Effector memory CD8-positive, alpha-beta T cell (primary cell): ENCODE measurements around the gene SLC24A4.

Source experiments
- ATAC-seq: fragments of 150-1000 bp; cut with Tn5 transposase; replicated peaks from 2 replicates; pipeline ENCODE4 v1.10.0; 2021; ENCODE audit warnings: mild to moderate bottlenecking, moderate library complexity
- DNase-seq, 3 experiments: peaks; one replicate each; pipeline ENCODE4 v3.0.0; 2021
- H3K27ac Mint-ChIP-seq, 2 donors: one replicate each; pipeline ENCODE4 v1.8.0; 2022; ENCODE audit warnings: mild to moderate bottlenecking in 2 of 2, mixed read lengths in 2 of 2, moderate library complexity in 2 of 2
- H3K27me3 Mint-ChIP-seq, 2 donors: one replicate each; pipeline ENCODE4 v1.8.0; 2022; ENCODE audit warnings: mixed read lengths in 2 of 2
- H3K36me3 Mint-ChIP-seq: one replicate; pipeline ENCODE4 v1.8.0; 2022; ENCODE audit warnings: mild to moderate bottlenecking, moderate library complexity, mixed read lengths; ENCODE audit not compliant: insufficient read depth
- H3K4me1 Mint-ChIP-seq, 2 donors: one replicate each; pipeline ENCODE4 v1.8.0; 2022; ENCODE audit warnings: low read depth in 2 of 2, mixed read lengths in 2 of 2
- H3K4me3 Mint-ChIP-seq, 2 donors: one replicate each; pipeline ENCODE4 v1.8.0; 2022; ENCODE audit warnings: mild to moderate bottlenecking in 2 of 2, mixed read lengths in 2 of 2, moderate library complexity in 2 of 2
- H3K9me3 Mint-ChIP-seq, 2 donors: one replicate each; pipeline ENCODE4 v1.8.0; 2022; ENCODE audit warnings: mixed read lengths in 2 of 2

SLC24A4 gene

DNA sequence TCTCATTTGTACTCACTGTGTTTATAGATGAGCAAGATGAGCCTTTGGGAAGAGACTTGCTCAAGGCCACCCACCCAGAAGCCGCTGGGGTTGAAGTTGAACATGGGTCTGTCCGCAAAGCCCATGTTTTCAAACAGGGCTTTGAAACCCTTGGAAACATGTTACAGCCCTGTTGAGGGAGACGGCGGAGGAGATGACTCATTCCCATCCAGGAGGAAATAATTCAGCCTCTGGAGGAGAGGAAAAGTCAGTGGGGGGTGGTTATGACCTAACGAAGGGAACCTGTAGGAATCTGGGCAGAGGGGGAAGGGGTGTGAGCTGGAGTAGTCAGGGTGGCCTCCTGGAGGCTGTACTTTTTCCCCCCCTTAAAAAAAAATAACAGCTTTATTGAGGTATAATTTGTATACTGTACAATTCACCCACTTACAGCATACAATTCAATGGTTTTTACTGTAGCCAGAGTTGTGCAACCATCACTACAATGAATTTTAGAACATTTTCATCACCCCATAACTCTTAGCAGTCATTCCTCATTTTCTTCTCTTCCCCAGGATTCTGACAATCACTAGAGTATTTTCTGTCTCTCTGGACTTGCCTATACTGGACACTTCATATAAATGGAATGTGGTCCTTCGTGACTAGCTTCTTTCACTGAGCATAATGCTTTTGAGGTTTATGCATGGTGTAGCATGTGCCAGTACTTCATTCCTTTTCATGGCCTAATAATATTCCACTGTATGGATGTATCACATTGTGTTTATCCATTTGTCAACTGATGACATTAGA, 188.7 kb downstream of the SLC24A4 start:
- peaks cover 35 to 41% of the 10 kb centered on the region in 2 donors for H3K4me1 Mint-ChIP-seq
- DNase-seq (no peak), ATAC-seq (no peak)
- no peaks in the 10 kb centered on the region for H3K9me3 Mint-ChIP-seq
- H3K27ac Mint-ChIP-seq: peak overlapping the region; percentile 92 to 99
- H3K27me3 Mint-ChIP-seq: no peaks in the 10 kb centered on the region
- peaks cover 5% of the 10 kb centered on the region for H3K36me3 Mint-ChIP-seq
- H3K4me3 Mint-ChIP-seq: no peak overlapping the region

DNA sequence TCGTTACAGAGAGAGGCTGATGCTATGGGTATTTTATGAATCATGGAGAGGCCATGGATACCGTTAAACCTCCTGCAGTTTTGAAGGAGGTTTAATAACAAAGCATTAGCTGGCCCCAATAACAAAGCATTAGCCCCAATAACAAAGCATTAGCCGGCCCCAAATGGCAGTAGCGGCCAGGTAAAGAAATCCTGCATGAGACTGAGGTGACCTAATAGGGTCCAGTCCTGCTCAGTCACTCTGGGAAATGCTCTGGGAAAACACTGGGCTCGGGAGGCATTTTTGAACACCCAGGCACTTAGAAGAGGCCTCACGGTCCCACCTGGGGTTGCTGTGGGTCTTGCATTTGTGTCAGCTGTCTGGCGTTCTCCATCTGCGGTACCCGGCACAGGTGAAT, 189.8 kb downstream of the SLC24A4 start:
- Mint-ChIP-seq H3K27ac (peak overlapping the region; percentile 92 to 99), H3K36me3 (peaks cover 5% of the 10 kb centered on the region), H3K4me1 (peaks cover 37 to 43% of the 10 kb centered on the region in 2 donors), H3K27me3 (no peaks in the 10 kb centered on the region), H3K9me3 (no peaks in the 10 kb centered on the region), H3K4me3 (peak overlapping the region; percentile 85)
- no peak for ATAC-seq
- no peak for DNase-seq

DNA sequence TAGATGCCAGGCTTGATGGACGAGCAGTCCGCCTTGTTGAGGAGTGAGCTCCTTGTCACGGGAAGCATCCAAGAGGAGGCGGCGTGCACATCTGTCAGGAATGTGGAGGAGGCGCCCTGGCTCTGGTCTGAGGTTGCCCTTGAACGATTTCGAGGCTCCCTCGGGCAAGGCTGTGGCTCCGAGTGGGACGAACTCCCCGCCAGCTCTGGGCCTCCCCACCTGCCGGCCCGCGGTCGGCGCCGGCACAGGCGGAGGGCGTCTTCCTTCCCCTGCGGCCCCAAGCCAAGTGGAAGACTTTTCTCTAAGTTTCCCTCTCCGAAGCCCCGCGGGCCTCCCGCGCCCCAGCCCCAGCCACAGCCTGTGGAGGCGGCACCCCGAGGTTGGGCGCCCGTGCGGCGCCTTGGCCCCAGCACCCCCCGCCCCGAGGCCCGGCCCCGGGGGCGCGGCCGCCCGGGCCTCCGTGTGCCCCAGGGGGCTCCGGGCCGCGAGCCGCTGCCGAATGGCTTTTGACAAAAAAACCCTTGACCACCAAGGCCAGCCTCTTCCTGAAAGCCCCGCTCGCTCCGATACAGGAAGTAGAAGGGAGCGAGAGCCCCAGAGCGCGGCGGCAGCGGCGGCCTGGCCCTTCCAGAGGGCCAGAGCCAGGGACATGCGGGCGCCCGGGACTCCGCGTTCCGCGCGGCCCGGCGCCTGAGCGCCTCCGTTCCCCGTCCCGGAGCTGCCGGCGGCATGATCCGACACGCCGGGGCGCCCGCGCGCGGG, 190.4 kb downstream of the SLC24A4 start, which contains the start of gene RIN3:
RIN3 (plus strand) TSS at position 578 of the 762 bp plus-strand sequence; CDS start at position 730, 152 bp downstream.
- Mint-ChIP-seq H3K36me3 (peaks cover 6% of the 10 kb centered on the region), H3K4me3 (peak within 1 kb of the TSS; percentile 85), H3K27ac (peak within 1 kb of the TSS; percentile 92 to 99), H3K9me3 (no peaks in the 10 kb centered on the region), H3K4me1 (peaks cover 43 to 48% of the 10 kb centered on the region in 2 donors), H3K27me3 (no peaks in the 10 kb centered on the region)
- DNase-seq: peak; percentile 40 to 43 (median 40)
- ATAC-seq: peak; percentile 70

DNA sequence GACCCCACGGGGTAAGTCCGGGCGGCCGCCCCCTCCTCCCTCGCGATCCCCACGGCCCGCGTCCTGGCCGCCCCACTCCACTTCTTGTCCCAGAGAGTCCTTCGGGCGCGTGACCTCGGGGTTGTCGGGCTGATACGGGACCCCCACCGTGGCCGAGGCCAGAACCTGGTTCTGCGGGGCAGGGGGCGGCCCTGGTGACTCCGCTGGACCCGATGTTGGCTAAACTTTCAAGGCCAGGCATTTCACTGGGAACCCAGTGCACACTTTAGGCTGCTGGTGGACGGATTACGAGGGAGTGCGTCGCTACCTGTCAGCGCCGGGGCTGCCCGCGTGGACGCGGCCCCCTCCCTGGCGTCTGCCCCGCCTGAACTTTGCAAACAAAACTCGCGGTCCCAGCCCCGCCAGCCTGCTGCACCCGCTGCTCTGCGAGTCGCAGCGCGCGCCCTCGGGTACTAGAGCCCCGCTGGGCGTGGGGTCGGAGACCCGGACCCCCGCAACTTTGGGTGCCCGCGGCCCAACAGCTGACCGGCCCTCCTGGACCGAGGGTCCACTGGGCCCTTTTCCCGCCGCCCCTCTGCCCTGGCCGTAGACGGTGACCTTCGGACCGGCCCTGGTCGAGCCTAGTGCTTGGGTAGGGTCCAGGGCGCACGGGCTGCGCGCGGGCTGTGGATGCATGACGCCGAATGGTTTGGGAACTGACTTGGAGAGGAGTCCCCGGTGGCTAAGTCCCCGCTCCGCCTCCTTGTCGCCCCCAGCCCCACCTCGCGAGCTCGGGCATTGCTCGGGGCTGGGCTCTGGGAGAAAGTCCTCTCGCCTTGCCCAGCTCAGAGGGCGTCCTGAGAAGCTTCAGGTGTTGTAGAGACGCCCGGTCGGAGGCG, 191.2 kb downstream of the SLC24A4 start:
- peak; percentile 37 to 43 (median 40) for DNase-seq
- H3K27me3 Mint-ChIP-seq: no peaks in the 10 kb centered on the region
- H3K36me3 Mint-ChIP-seq: peaks cover 10% of the 10 kb centered on the region
- peak; percentile 62 for ATAC-seq
- peak overlapping the region; percentile 85 for H3K4me3 Mint-ChIP-seq
- H3K9me3 Mint-ChIP-seq: no peaks in the 10 kb centered on the region
- peaks cover 51 to 56% of the 10 kb centered on the region in 2 donors for H3K4me1 Mint-ChIP-seq
- peak overlapping the region; percentile 92 to 99 for H3K27ac Mint-ChIP-seq

DNA sequence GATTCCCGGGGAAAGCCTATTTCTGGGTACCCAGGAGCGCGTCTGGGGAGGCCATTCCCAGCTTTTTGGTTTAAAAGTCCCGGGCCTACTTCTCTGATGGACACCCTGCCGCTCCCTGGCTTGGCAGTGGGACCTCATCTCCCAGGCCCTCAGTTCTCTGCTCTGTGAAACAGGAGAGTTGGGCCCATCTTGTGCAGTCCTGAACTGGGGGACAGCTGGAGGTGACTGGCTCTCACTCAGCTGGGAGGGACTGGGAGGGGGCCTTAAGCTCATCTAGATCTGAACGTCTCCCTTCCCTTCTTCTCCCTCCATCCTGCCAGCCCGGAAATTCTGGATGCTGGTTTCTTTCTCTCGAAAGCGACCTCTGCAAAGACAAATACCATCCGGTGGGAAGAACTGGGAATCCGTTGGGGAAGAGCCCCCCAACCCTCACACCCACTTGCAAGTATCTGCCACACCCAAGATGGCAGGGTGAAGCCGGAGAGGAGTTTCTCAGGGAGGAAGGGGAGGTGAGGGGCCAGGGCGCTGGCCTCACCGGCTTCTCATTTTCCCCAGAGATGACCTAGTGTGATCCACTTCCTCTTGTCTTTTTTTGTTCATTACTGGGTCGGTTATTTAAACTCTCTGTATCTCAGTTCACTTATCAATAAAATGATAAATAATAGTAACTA, 192.0 kb downstream of the SLC24A4 start:
- H3K36me3 Mint-ChIP-seq: peaks cover 11% of the 10 kb centered on the region
- H3K27me3 Mint-ChIP-seq: no peaks in the 10 kb centered on the region
- H3K27ac Mint-ChIP-seq: peak overlapping the region; percentile 92 to 99
- peak overlapping the region; percentile 85 for H3K4me3 Mint-ChIP-seq
- H3K4me1 Mint-ChIP-seq: peaks cover 58 to 63% of the 10 kb centered on the region in 2 donors
- no peaks in the 10 kb centered on the region for H3K9me3 Mint-ChIP-seq
- DNase-seq: no peak
- ATAC-seq: no peak

DNA sequence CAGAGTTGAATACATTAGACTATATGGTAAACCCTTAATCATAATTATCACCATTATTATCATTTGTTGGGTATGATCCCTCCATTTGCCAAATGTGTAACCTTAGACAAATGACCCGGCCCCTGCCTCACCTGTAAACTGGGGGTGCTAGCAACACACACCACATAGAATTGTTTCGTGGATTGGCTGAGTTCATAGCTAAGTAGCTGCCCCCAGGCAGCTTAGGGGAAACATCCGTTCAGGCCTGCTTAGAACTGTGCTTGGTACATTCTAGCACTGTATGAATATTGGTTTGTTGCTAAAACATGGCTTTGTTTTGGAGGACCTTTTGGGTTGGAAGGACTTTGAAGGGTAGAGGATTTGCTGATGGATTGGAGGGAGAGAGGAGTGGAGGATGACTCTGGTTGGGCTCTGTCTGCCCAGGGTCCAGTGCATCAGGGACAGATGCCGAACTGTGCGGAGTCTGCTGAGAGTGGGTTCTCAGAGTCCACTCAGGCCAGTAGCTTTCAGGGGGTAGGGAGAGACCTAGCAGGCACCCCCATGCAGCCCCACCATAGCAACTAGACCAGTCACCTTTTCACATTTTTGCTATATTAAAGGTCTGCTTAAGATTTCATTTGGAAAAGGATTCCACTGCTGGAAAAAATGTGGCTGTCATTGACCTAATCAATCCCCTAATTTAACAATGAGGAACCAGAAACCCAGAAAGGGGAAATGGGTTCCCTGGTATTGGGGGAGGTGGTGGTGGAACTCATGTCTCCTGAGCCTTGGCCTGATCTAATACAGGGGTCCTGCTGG, 192.8 kb downstream of the SLC24A4 start:
- no peaks in the 10 kb centered on the region for H3K9me3 Mint-ChIP-seq
- H3K4me3 Mint-ChIP-seq: peak overlapping the region; percentile 85
- peaks cover 64 to 69% of the 10 kb centered on the region in 2 donors for H3K4me1 Mint-ChIP-seq
- H3K27me3 Mint-ChIP-seq: no peaks in the 10 kb centered on the region
- peaks cover 11% of the 10 kb centered on the region for H3K36me3 Mint-ChIP-seq
- H3K27ac Mint-ChIP-seq: peak overlapping the region; percentile 92 to 99
- ATAC-seq (no peak), DNase-seq (no peak)

DNA sequence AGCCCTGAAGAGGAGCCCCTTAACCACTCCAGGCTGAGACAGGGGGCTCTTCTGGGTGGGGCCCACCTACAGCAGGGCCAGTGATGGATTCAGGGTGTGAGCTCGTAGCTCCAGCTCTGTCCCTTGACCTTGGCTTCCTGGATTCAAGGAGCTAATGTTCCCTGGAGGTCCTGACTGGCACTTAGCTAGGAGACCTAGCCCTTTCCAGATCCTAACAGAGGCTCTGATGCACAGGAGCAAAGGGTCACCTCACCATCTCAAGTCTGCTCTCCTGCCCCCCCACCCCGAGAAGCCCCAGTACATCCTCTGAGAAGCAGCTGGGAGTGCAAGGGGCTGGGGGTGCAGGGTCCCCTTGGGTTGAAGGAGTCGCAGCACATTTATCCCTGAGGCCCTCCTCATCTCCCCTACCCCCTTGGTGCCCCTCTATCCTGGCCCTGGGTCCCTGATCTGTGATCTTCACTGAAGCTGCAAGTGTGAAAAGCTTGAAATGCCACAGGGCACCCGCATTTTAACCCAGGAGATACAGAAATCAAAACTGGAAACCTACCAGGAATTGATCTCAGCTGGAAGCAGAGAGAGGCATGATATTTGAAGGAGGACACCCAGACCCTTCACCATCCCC, 193.5 kb downstream of the SLC24A4 start:
- ATAC-seq: no peak
- Mint-ChIP-seq H3K9me3 (peaks cover 0 to under 1% of the 10 kb centered on the region in 2 donors), H3K36me3 (peaks cover 8% of the 10 kb centered on the region), H3K27me3 (no peaks in the 10 kb centered on the region), H3K4me1 (peaks cover 66 to 69% of the 10 kb centered on the region in 2 donors), H3K4me3 (peak overlapping the region; percentile 85), H3K27ac (peak overlapping the region; percentile 92 to 99)
- no peak for DNase-seq

DNA sequence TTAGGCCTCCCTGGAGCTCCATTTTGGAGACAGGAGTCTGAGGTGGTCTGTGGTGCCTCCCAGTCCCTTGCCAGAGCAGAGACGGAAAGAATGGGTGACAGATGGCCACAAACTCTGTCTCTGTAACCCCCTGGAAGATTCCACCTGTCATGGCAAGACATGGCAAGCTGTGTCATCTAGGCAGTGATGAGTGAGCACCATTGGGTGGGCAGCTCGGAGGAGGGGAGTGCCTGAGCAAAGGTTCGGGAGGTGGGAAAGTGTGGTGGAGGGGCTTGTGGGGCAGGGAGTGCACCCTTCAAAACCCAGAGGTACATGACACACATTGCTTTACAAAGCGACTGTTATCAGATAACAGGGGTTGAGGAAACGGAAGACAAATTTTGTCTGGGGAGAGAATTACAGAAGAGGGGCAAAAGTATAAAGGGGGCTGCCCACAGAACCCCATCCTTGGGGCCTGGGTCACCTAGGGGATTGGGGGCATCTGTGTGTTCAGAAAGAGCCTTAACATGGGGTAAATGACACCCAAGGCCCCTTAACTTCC, 194.1 kb downstream of the SLC24A4 start:
- Mint-ChIP-seq H3K27ac (peak overlapping the region; percentile 92 to 99), H3K36me3 (peaks cover 8% of the 10 kb centered on the region), H3K27me3 (no peaks in the 10 kb centered on the region), H3K4me1 (peaks cover 70 to 72% of the 10 kb centered on the region in 2 donors), H3K4me3 (peak overlapping the region; percentile 85), H3K9me3 (peaks cover 0 to 4% of the 10 kb centered on the region in 2 donors)
- DNase-seq: no peak
- peak; percentile 8 for ATAC-seq

DNA sequence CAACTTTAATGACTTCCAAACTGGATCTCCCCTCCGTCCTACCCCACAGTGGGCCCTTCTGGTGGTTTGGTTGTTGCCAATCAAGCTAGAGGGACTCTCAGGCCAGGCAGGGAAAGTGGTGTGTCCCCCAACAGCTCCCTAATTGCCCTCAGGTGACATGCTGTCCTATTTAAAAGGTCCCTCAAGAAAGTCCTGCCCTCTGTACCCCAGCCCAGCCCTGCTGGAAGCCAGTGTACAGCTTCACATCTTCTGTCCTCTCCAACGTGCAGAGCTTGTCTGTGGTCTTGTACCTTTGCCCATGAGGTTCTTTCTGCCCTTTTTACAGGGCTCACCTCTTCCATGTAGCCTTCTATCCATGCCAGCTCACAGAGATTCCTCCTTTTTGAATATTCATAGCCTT, 194.8 kb downstream of the SLC24A4 start:
- Mint-ChIP-seq H3K36me3 (peaks cover 6% of the 10 kb centered on the region), H3K4me3 (peak overlapping the region; percentile 70 to 85), H3K9me3 (peaks cover 0 to 4% of the 10 kb centered on the region in 2 donors), H3K4me1 (peaks cover 69 to 70% of the 10 kb centered on the region in 2 donors), H3K27ac (peak overlapping the region; percentile 92 to 99), H3K27me3 (no peaks in the 10 kb centered on the region)
- ATAC-seq: no peak
- DNase-seq: no peak

DNA sequence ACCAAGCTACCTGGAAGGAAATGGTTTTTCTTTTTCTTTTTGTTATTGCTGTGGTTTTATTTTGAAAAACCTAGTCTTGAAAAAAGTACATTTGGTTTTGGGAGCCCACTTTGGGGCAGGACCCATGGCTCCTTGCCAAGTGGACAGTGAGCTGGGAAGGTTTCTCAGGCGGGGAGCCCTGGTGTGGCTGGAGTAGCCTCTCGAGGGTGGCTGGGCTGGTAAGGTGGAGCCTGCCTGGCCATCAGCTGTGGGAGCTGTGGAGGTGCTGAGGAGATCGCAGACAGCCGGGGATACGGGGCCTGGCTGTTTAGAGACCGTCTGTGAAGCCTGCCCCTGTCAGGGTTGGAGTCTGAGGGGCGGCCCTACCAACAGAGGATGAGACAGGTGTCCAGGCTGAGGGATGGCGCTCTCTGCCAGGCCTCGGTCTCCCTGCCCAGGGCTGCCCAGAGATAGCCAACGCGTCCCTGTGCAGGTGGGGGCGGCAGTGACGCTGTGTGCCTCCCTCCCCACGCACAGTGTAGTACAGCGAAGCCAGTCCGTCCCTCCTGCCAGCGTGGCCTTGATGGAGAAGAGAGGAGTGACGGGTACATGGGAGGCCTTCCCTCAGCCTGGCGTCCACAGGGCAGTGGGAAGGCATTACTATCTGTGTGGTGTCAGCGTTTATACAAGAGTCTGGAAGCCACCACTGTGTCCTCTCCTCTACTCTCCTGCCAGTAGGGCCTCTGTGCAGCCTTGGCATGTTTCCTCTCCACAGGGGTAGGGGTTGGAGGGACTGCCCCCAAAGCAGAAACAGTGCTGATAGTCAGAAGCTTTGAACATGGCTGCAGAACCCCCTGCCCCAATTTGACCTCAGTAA, 196.5 kb downstream of the SLC24A4 start:
- DNase-seq (no peak), ATAC-seq (no peak)
- Mint-ChIP-seq H3K4me1 (peaks cover 72 to 81% of the 10 kb centered on the region in 2 donors), H3K9me3 (peaks cover 0 to 4% of the 10 kb centered on the region in 2 donors), H3K36me3 (peaks cover 9% of the 10 kb centered on the region), H3K27ac (peak overlapping the region; percentile 92 to 99), H3K4me3 (peak overlapping the region; percentile 70 to 85), H3K27me3 (no peaks in the 10 kb centered on the region)
